GM20431 (cell line): ENCODE results near the gene CCS.
"Not testable (repeated sequence)": the region's sequence is repeated elsewhere in the genome, so short reads cannot be mapped to it uniquely, and the experiment has no call there.

Experiments
- in situ Hi-C: fragments of 300-500 bp; cut with MseI, MboI; formaldehyde crosslinking; loops from one replicate; pipeline ENCODE4 v1.15.0; 2020; ENCODE audit warnings: low sequenced_read_pairs; ENCODE audit not compliant: unreplicated experiment

The CCS gene

GRCh38 chr11:66617155-66617834 lies 24.3 kb downstream of the CCS start:
- in situ Hi-C loops, result no loop called here

- in situ Hi-C loops, result no loop called here
These were observed 26.1 kb downstream of the CCS start for GRCh38 chr11:66619080-66619554.

- in situ Hi-C loops, result no loop called here
These were observed 31.5 kb downstream of the CCS start for GRCh38 chr11:66624450-66624849.

- in situ Hi-C loops, result no loop called here
These were observed 32.2 kb downstream of the CCS start for GRCh38 chr11:66625041-66625751.

GRCh38 chr11:66625752-66626149 lies 32.8 kb downstream of the CCS start:
- in situ Hi-C loops, result no loop called here

- in situ Hi-C loops, result no loop called here
These were observed 33.4 kb downstream of the CCS start for GRCh38 chr11:66626382-66626781.

- in situ Hi-C loops, result no loop called here
These were observed 33.9 kb downstream of the CCS start for GRCh38 chr11:66626926-66627325.

GRCh38 chr11:66628061-66628603 lies 35.1 kb downstream of the CCS start:
- in situ Hi-C loops, result no loop called here

GRCh38 chr11:66629356-66629755 lies 36.4 kb downstream of the CCS start:
- in situ Hi-C loops, result no loop called here

- in situ Hi-C loops, result no loop called here
These were observed 38.9 kb downstream of the CCS start for GRCh38 chr11:66631883-66632282.

GRCh38 chr11:66632952-66633351 lies 40.0 kb downstream of the CCS start:
- in situ Hi-C loops, result no loop called here

GRCh38 chr11:66636411-66636810 lies 43.4 kb downstream of the CCS start:
- in situ Hi-C loops, result no loop called here

GRCh38 chr11:66637557-66638176 lies 44.7 kb downstream of the CCS start:
- in situ Hi-C loops, result no loop called here

GRCh38 chr11:66638177-66639065 lies 45.4 kb downstream of the CCS start, which contains the start of gene RBM4:
Gene RBM4 (plus strand): TSS chr11:66638703. CDS start chr11:66639712, 1,009 bp downstream.
- in situ Hi-C loops, result no loop called here

GRCh38 chr11:66639066-66639813 lies 46.3 kb downstream of the CCS start:
- in situ Hi-C loops, result no loop called here

- in situ Hi-C loops, result not testable (repeated sequence)
These were observed 46.9 kb downstream of the CCS start for GRCh38 chr11:66639814-66640340.

GRCh38 chr11:66641834-66642233 lies 48.8 kb downstream of the CCS start:
- in situ Hi-C loops, result no loop called here

- in situ Hi-C loops, result no loop called here
These were observed 50.9 kb downstream of the CCS start for GRCh38 chr11:66643745-66644437.
